ENCODE results near the gene IQGAP2. TPM values are rescaled to one million over a fixed set of nuclear protein-coding genes. Genes with fewer than 3 reads are reported as not detected.

Gene IQGAP2
- total RNA-seq, 1 donor from 2014 or later, result 28.5 TPM

- DNase-seq (ENCODE audit: low spot score), result no peak
These were observed 278.2 kb downstream of the IQGAP2 start for GRCh38 chr5:76681287-76681686.

DNA sequence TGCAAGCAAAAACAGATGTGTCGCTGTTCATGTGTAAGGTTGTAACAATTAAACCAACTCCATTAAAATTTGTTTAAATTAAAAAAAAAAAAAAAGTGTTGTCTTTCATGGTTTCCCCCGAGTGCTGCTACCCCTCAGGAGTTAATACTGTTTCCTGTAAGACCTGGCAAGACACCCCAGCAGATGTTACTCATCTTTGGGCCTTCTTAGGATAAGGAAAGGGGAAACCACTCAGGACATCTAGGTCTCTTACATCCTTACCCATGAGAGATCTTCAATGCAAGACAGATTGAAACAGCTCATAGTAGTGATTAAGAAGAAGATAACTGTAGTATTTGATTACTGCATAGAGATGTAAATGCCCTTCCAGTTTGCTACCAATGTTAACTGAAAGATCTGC lies 279.3 kb downstream of the IQGAP2 start:
- no peak for DNase-seq (ENCODE audit: low spot score)

DNA sequence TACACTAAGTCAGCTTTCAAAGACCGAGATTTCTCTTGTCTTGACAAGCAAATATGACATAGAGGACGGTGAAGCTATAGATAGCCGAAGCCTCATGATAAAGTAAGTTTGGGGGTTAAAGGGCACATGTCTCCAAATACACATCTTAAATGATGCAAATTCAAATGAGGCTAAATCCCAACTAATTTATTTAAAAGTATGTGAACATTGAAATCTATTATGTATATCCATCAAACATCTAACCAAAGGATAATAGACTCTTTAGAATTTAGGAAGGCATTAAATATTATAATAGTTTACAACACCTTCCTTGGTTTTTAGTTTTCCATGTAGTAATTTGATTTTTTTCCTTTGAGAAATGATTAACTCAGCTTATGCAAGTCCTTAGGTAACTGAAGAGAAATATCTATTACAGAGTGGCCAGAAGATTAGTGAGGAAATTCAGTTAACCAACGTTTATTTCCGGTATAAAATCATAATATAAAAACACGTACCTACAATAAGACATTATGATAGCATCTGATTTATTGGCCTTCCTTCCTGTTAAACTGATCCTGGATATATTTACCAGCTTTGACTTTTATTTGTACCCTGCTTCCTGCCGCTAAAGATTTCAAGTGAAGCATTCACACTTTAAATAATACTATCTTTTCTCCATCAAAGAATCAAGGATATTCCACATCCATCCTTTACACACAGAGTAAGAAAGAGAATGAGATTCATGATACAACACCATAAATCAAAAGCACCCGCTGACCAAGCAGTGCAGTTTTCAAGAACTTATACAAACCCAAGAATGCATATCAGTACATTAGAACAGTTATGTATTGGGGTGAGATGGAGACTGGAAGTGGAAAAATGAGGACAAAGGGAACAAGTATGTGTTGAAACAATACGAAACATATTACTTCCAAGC lies 281.0 kb downstream of the IQGAP2 start:
- no peak for DNase-seq (ENCODE audit: low spot score)

DNA sequence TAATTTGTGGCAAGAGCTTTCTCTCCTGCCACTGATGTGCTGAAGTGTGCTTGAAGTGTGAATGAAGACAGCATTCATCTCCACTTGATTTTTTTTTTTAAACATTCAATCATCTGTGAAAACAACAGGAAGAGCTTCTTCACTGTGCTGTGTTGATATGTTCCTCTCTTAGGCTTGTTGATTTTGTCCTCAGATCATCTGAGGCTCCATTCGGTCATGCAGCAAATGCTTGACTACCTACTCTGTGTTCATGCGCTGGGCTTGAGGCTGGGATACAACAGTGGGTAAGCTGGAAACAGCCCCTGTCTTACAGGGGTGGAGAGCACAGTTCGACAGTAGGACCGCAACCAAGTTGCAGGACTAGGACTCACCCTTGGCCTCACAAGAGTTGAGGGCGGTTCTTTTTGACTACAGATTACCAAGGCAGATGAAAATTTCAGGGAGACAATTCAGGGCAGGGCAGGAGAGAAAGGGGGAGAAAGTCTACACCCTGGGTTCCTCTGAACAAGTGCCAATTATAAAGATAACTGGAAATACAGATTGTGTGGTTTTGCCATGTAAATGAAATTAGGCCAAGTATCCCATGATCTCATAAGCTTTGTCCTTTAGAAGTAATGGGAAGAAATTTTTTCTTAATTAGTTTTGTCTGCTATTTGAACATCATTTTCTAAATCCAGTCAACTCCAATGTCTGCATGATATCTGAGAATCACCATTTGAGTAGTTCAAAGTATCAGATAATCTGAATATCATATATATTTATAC lies 281.9 kb downstream of the IQGAP2 start:
- DNase-seq (ENCODE audit: low spot score), result no peak

DNA sequence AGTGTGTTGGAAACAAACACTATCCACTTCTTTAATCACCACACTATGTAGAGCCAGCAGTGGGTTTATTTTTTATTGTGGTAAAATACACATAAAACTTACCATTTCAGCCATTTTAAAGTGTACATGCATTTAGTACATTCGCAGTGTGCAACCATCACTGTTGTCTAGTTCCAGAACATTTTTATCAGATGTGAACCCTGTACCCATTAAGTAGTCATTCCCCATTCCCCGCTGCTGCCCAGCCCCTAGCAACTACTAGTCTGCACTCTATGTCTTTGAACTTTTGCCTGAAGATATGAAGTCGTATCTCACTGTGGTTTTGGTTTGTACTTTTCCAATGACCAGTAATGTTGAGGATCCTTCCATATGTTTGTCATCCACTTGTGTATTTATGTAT lies 282.6 kb downstream of the IQGAP2 start:
- no peak for DNase-seq (ENCODE audit: low spot score)

DNA sequence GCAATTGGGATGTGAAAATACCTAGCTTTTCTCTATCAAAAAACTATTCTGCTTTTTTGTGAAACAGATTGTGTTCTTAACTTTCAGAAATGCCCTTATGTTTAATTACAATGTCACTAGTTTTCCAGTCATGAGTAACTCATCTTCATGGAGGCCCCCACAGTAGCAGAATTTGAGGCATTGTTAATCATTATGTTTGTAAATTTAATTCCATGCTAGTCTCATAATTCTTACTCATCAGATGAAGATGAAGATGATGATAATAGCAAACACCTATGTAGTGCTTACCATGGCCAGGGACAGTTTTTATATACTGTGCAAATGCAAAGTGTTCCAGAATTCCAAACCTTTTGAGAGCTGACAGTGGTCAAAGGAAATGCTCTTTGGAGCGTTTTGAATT lies 285.1 kb downstream of the IQGAP2 start:
- no peak for DNase-seq (ENCODE audit: low spot score)

DNA sequence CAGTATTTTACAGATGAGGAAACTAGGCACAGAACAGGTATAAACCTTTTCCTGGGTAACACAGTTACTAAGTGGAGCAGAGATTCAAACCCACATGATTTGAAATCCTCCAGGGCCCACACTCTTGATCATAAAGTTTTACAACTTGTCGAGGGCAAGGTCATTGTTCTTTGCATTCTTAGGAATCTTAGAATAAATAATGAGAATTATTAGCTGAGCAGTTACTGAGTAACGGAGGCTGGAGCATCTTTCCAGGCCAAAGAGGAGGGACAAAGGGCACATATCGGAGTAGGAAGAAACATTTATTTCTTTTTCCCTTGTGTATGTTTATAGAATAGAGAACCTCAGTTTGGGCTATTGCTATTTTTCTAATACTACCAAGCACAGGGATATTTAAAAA lies 285.8 kb downstream of the IQGAP2 start:
- DNase-seq (ENCODE audit: low spot score), result no peak

DNA sequence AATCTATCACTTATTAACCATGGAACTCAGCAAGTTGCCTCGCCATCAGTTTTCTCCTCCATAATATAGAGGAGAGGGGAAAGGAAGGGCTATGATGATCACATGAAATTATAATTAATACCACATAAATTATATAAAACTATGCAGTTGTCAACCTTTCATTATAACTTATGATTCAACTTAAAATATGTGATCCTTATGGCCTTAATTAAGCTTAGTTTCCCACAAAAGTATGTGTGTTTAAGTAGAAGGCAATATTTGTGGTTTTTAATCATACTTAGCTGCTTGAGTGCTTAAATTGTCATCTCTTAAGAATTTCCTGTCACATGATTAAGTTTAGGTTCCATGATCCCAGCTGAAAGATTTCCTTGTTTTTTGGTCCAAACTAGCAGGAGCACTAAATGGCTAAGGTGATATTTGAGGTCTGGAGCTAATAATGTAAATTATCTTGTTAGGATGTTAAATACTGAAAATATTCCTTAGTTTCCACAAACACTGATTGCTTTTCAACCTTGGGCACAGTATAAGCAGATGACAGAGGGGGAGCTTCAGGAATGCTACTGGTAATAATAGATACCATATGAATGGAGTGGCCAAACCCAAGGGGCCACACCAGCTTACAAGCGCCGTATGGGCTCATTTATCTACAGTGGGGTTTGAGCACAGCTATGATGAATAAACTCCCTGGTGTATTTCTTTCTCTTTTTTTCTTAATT lies 286.4 kb downstream of the IQGAP2 start:
- no peak for DNase-seq (ENCODE audit: low spot score)

- DNase-seq (ENCODE audit: low spot score), result no peak
These were observed 287.1 kb downstream of the IQGAP2 start for GRCh38 chr5:76690037-76690679.

DNA sequence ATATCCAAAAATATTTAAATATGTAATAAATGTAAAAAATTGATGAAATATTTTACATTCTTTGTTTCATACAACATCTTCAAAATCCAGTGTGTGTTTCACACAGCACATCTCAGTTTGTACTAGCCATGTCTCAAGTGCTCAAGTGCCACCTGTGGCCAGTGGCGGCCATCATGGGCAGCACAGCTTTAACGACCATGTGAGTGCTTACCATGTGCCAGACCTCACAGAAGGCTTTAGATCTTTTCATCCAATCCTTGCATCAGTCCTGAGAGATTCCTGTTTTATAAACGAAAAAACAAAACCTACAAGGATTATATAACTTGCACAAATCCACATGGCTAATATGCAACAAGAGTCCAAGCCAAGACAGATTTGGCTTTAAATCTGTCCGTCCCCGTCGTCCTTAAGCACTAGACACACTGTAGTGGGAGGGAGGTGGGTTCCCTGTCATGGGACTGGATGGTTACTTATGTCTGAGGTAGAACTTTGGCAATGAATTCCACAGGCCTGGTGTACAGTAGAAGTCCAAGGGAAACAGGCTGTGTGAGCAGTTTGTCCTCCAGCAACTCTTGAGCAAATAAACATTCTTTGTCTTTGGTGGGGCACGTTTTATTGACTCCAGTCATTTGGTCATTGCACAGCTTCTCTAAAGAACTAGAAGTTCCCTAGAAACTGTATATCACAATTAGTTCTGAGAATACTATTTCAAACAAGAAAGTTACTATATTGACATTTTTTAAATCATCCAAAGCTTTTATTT lies 287.8 kb downstream of the IQGAP2 start:
- DNase-seq (ENCODE audit: low spot score), result no peak

- no peak for DNase-seq (ENCODE audit: low spot score)
These were observed 288.6 kb downstream of the IQGAP2 start for GRCh38 chr5:76691467-76692273.

GRCh38 chr5:76692274-76692540 lies 289.1 kb downstream of the IQGAP2 start:
- DNase-seq (ENCODE audit: low spot score), result no peak

DNA sequence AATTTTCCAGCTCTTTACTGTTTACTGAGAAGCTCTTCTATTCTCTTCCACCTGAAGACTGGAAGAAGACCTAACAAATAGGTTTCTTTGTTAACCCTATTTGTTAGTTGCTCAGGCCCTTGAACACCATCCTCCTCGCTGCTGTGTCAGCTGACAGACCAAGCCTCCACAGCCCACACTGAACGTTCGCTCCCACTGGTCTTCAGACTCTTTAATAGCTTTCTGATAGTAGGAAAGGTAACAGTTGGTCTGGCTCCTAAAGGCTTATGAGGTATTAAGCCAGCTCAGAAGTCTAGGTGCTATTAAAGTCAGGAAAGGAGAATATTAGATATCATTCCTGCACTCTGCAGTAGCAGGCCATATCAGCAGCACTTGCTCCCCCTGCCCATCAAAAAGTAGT lies 289.6 kb downstream of the IQGAP2 start:
- no peak for DNase-seq (ENCODE audit: low spot score)

DNA sequence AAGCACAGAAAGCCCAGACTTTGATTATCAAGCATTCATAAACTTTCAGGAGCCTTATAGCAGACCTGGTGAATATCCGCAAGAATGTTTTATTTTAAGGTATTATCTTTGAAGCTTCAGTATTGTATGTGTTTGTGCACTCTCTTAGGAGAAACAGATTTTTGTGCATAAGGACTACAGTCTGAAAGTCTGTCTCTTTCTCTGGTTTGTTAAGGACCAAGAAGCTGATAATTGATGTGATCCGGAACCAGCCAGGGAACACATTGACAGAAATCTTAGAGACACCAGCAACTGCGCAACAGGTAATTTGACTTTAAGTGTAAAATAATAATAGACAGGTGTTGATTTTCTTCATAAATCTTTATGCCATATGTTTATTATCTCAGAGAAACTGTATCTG lies 290.1 kb downstream of the IQGAP2 start:
- no peak for DNase-seq (ENCODE audit: low spot score)

- DNase-seq (ENCODE audit: low spot score), result no peak
These were observed 291.2 kb downstream of the IQGAP2 start for GRCh38 chr5:76694317-76694716.

- DNase-seq (ENCODE audit: low spot score), result no peak
These were observed 292.3 kb downstream of the IQGAP2 start for GRCh38 chr5:76695346-76695745.

DNA sequence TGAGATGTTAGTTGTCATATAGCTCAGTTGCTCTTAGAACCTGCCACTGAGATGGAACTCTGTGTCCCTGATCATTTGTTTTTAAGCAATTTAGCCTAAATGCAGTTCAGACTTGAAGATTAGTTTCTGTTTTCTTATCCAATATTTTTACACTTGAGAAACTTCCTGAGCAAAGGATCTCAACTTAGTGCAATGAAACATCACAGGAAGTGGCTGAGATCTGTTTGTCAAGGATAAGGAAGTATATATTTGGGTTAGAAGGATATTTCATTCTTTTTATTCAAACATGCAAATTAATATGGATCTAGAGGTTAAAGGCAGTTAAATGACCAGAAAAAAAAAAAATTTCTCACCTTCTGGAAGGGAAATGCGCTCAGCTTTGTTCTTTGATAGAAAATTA lies 293.2 kb downstream of the IQGAP2 start:
- no peak for DNase-seq (ENCODE audit: low spot score)

GRCh38 chr5:76697670-76698069 lies 294.6 kb downstream of the IQGAP2 start:
- no peak for DNase-seq (ENCODE audit: low spot score)

GRCh38 chr5:76700571-76700970 lies 297.5 kb downstream of the IQGAP2 start:
- no peak for DNase-seq (ENCODE audit: low spot score)

- DNase-seq (ENCODE audit: low spot score), result no peak
These were observed 298.2 kb downstream of the IQGAP2 start for GRCh38 chr5:76701298-76701697.
